HFFc6 (cell line): ENCODE data around the gene CDHR1. TPM values are rescaled to one million over a fixed set of nuclear protein-coding genes. Genes with fewer than 3 reads are reported as not detected.

ENCODE experiments used
- DNase-seq: peaks from one replicate; pipeline ENCODE4 v3.0.0-alpha.2; 2018
- H3K27ac Mint-ChIP-seq: 2 replicates; pipeline ENCODE4 v1.8.0; 2020; ENCODE audit warnings: mild to moderate bottlenecking, mixed read lengths
- H3K27me3 Mint-ChIP-seq: 2 replicates; pipeline ENCODE4 v1.8.0; 2021; ENCODE audit warnings: mild to moderate bottlenecking, moderate library complexity, mixed read lengths; ENCODE audit not compliant: insufficient read depth
- H3K36me3 Mint-ChIP-seq: 2 replicates; pipeline ENCODE4 v1.8.0; 2021; ENCODE audit warnings: low read depth, mixed read lengths
- H3K4me1 Mint-ChIP-seq: 2 replicates; pipeline ENCODE4 v1.8.0; 2020; ENCODE audit warnings: low read depth, mixed read lengths
- H3K4me3 Mint-ChIP-seq: 2 replicates; pipeline ENCODE4 v1.8.0; 2020; ENCODE audit warnings: mild to moderate bottlenecking, moderate library complexity, mixed read lengths
- H3K9me3 Mint-ChIP-seq: 2 replicates; pipeline ENCODE4 v1.8.0; 2020; ENCODE audit warnings: mild to moderate bottlenecking, mixed read lengths
- CTCF ChIP-seq: fragments of 200-600 bp; sonication (generic); IDR thresholded peaks from 2 replicates; pipeline ENCODE4 v1.5.0; 2021; ENCODE audit warnings: antibody characterized with exemption, mild to moderate bottlenecking
- total RNA-seq, 6 experiments: library from RNA; stranded (reverse); fragmentation: NEBNext Ultra II Directional; extraction: Animal tissue kit (Norgen Biotek cat#: 25700); gene quantifications; 2 replicates in 1 of 6; 3 replicates in 5 of 6; pipeline ENCODE4 v1.2.3, GENCODE V29; 2021

CDHR1 gene
- total RNA-seq, 6 experiments from 2014 or later = not detected

GRCh38 chr10:84155521-84155920 lies 38.8 kb upstream of the CDHR1 start:
- TF ChIP-seq CTCF = no peak
- Mint-ChIP-seq H3K27me3 (peaks cover 2% of the 10 kb centered on the region), H3K27ac (no peak overlapping the region), H3K4me1 (no peaks in the 10 kb centered on the region), H3K9me3 (no peaks in the 10 kb centered on the region), H3K36me3 (peaks cover 6% of the 10 kb centered on the region), H3K4me3 (no peak overlapping the region)
- DNase-seq = no peak

DNA sequence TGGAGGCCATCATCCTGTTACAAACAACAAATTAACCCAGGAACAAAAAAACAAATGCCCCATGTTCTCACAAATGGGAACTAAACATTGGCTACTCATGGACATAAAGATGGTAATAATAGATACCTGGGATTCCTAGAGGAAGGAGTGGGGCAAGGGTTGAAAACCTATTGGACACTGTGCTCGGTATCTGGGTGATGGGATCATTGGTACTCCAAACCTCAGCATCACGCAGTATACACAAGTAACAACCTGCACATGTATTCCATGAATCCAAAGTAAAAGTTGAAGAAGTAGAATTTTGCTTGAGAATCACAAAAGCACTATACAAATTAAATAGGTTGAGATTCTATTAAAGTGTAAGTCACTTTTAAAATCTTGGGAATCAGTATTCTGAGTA lies 38.3 kb upstream of the CDHR1 start:
- H3K9me3 Mint-ChIP-seq = no peaks in the 10 kb centered on the region
- no peak overlapping the region for H3K4me3 Mint-ChIP-seq
- H3K27me3 Mint-ChIP-seq = peaks cover 2% of the 10 kb centered on the region
- no peak overlapping the region for H3K27ac Mint-ChIP-seq
- TF ChIP-seq CTCF = no peak
- H3K36me3 Mint-ChIP-seq = peaks cover 6% of the 10 kb centered on the region
- H3K4me1 Mint-ChIP-seq = no peaks in the 10 kb centered on the region
- no peak for DNase-seq

DNA sequence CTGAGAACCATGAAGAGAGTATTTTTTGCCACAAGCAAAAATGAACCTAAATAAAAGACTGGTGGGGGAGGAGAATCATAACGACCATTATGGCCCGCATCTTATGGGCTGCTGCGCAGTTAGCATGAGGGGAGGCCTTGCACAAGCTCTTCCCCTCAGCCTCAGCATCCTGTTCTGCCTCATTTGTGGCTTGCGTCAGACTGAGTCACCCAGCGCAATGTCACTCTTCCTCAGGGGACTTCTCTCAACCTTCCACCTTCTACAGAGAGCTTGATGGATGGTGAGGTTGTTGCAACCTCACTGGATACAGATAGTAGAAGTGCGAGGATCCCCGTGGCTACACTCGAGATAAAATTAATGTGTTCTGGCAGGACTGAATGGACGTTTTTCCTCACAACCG lies 37.6 kb upstream of the CDHR1 start:
- Mint-ChIP-seq H3K36me3 (peaks cover 6% of the 10 kb centered on the region), H3K27ac (no peak overlapping the region)

DNA sequence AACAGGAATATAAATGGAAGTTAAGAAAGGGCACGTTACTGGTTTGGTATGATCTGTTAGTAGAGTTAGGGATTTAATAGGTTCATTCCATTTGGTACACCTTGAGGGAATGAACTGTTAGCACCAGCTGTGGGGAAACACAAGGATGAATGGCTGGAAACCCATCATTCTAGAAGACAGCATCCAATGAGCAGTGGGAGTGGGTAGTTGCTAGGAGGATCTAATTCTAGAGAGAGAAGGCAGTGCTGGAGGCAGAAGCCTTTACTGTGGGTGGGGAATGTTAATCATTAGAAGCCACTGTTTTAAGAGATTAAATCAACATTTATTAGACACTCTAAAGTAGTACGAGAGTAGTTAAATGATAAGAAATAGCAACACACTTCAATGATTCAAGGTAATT lies 36.3 kb upstream of the CDHR1 start:
- no peaks in the 10 kb centered on the region for H3K4me1 Mint-ChIP-seq
- TF ChIP-seq CTCF = no peak

More for the DNA sequence above, 37.6 kb upstream of the CDHR1 start:
- Mint-ChIP-seq H3K4me1 (no peaks in the 10 kb centered on the region), H3K27me3 (peaks cover 2% of the 10 kb centered on the region), H3K4me3 (no peak overlapping the region), H3K9me3 (no peaks in the 10 kb centered on the region)
- TF ChIP-seq CTCF = no peak
- DNase-seq = no peak

DNA sequence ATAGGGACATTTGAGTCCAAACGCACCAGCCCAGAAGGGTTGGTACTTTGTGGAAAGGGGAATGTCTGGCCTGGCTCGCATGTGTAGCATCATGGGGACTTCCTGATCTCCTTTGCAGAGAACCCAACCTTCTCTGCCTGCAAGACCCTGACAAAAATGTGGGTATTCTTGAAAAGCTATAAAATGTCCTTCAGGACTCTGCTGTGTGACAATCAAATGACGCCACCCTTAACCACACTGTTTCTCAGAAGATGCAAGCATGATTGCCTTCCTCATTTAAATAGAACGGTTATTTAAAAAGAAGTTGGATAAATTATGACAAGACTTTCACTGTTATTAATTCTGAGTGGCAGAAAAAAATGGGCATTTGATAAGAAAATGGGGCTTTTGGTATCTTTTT lies 35.8 kb upstream of the CDHR1 start:
- H3K27ac Mint-ChIP-seq = no peak overlapping the region
- no peaks in the 10 kb centered on the region for H3K9me3 Mint-ChIP-seq
- H3K4me3 Mint-ChIP-seq = no peak overlapping the region
- TF ChIP-seq CTCF = no peak
- peaks cover 6% of the 10 kb centered on the region for H3K36me3 Mint-ChIP-seq
- no peak for DNase-seq
- H3K4me1 Mint-ChIP-seq = no peaks in the 10 kb centered on the region
- H3K27me3 Mint-ChIP-seq = peaks cover 8% of the 10 kb centered on the region

More for the DNA sequence above, 36.3 kb upstream of the CDHR1 start:
- peaks cover 7% of the 10 kb centered on the region for H3K27me3 Mint-ChIP-seq
- no peak overlapping the region for H3K27ac Mint-ChIP-seq
- peaks cover 6% of the 10 kb centered on the region for H3K36me3 Mint-ChIP-seq
- no peak for DNase-seq
- H3K9me3 Mint-ChIP-seq = no peaks in the 10 kb centered on the region
- no peak overlapping the region for H3K4me3 Mint-ChIP-seq

DNA sequence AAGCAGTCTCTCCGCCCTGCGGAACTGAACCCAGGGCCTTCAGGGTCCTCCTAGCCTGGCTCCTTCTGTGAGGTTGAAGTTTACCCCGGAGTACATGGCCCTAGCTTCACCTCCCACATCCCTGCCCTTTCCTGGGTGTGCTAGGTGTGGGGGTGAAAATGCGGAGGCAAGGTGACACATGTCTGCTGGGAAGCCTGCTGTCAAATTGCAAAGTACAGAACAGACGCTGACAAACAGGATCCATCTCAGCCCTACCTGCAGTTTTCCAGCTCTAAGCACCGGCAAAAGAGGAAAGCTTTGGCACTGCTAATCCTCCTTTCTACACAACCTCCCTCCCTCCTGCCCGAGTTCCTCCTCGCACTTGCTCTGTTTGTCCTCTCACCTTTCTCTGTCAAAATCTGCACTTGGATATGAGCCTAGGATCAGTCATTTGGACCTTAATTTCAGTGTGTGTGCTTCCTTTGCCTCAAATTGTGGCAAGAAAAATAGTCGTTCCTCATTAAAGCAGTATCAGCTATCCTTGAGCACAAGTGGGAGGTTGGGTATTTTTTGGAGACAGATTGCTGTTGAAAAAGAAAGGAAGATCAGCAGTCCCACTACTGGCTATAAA lies 35.2 kb upstream of the CDHR1 start:
- Mint-ChIP-seq H3K27ac (no peak overlapping the region), H3K36me3 (peaks cover 6% of the 10 kb centered on the region), H3K9me3 (no peaks in the 10 kb centered on the region), H3K4me1 (no peaks in the 10 kb centered on the region), H3K27me3 (peaks cover 8% of the 10 kb centered on the region), H3K4me3 (no peak overlapping the region)
- no peak for TF ChIP-seq CTCF
- no peak for DNase-seq
